GM15510 (cell line): ENCODE measurements around the gene HPSE2.

Experiments
- POLR2A ChIP-seq: IDR thresholded peaks from 3 replicates; pipeline ENCODE4 v1.6.1; 2011; ENCODE audit warnings: borderline replicate concordance; ENCODE audit not compliant: insufficient read length; ENCODE audit errors: extremely low read depth

The HPSE2 gene

DNA sequence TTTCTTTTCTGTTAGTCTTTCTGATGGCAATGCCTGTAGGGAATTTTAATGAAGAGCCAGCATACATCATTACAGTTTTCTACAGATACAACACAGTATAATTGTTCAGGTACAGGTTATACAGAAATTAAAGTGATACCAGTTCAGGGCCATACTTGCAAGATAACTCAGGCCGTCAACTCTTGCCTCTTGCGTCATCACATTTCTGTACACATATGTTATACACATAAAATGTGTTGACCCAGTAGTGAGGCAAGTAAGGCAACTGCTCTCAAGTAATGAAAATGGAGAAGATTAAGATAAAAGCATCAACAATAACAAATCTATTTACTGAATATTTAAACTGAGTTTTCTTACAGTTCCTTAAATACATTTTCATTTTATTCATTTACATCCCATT, 317.8 kb downstream of the HPSE2 start:
- no peak for TF ChIP-seq POLR2A

DNA sequence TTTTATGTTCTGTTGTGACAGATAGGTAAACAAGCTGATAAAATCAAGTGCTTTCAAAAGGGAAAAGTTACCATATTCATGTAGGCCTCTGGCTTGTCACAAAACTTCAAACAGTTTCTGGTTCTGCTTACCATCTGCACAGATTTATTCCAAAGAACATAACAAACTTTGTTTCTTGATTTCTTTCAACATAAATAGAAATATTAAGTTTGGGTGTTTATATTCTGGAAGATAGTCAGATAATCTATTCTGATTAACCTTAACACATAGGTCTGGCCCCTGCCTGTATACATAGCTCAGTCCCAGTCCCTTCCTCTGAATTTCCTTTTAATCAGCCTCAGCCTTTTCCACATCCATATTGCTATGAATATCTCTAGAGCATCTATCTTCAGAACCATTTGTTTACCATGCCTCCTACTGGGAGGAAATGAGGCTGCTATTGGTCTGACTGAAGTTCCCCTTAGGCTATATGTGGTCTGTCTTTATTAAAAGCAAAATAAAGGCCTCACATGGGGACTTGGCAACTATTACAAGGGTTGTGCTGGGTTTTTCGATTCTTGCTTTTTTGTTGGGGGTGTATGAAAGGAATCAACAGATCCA, 319.0 kb downstream of the HPSE2 start:
- TF ChIP-seq POLR2A: no peak

DNA sequence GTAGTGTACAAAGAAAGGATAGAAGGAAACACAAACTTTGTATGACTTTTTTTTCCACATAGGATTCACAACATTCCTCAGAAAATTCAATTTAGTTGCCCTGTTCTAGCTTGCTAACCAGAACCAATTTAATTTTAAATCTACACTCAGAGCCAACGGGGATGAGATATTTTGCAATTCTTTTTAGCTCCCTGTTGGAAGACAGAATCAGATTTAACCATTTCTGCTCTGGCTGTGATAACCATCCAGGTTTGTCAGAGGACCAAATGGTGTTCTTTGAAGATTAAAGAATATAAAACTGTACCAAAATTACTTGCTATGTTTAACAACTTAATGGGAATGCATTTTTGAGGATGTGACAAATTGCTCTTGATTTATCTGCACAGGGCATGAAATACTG, 319.7 kb downstream of the HPSE2 start:
- TF ChIP-seq POLR2A: no peak

DNA sequence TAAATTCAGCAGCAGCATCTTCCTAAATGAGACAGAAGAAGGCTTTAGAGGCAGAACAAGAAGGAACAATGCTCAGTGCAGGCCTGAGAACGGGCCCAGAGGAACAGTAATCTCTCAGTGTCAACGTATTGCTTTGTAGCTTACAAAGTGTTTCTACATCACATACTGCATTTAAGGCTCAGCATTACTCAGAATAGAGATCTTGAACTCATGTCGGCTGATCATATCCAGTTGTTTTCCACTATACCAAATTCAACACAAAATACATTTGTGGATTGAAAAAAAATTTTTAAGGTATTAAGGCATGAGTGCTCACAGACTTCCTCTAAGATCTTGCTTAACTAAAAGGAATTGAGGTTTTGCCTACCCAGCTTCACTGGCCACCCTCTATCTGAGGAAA, 325.1 kb downstream of the HPSE2 start:
- no peak for TF ChIP-seq POLR2A

DNA sequence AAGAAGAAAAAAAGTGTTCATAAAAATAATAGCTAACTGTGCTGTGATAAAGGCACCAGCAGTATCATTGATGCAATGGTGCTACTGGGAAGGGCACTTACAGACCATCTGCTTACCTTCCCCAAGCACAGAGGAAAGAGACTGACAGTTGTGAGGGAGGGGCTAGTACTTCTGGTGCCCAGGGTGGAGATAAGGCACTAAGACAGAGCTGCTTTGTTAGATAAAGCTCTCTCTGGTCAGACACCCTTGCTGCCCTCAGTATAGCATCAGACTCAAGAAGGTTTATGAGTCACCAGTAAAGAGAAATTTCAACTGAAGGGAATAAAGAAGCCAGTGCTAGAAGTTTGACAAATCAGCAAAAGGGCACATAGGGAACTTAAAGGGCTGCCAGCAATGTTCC, 325.6 kb downstream of the HPSE2 start:
- no peak for TF ChIP-seq POLR2A

DNA sequence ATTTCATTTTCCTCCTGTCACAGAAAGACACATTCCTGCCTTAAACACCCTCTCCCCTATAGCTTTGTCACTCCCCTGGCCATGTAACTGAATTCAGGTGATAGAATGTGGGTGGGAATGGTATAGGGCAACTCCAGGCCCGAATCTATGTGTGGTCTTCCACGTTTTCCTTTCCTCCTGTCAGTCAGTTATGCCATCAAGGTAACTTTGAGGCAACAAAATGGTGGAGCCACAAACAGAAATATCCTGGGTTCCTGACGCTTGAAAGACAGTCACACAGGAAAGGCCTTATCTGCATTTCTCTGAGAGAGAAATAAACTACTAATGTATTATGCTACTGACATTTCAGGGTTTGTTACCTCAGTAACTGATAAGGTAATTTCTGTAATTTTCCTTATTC, 326.8 kb downstream of the HPSE2 start:
- no peak for TF ChIP-seq POLR2A

DNA sequence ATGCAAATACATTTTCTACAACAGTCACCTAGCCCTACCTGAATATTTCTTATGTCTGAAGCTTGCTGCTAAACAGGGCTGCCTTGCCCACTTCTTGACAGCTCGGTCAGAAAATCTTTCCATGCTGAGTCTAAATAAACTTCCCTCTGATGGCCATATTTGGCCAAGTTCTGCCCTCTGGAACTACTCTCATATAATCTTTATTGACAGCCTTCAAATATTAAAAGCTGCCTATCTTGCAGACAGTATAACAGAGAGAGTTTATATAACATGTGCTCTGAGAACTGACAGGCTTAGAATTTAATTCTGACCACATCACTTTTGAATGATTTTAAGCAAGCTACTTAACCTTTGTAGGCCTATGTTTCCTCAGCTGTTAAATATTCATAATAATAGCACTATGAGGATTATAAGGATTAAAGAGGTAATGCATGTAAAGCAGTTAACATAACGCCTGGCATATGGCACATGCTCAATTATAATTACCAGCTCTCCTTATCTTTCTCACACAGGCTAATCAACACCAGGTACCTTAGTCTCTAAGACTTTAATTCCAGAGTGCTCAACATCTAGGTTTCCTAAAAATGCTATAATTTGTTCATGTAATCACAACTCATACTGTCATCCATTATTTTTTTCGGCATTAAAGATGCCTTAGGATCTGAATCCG, 334.1 kb downstream of the HPSE2 start:
- TF ChIP-seq POLR2A: no peak

DNA sequence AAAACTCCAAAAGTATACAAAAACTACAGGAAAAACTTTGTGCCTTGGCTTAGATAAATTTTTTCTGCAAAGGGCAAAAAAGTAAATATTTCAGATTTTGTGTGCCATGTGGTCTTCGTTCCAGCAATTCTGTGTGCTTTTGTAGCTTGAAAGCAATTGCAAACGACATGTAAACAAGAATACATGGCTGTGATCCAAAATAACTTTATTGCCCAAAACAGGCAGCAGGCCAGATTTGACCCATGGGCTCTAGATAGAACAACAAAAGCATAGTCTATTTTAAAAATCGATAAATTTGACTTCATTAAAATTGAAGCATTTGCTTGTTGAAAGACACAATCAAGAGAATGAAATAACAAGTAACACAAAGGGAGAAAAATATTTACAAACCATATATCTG, 336.6 kb downstream of the HPSE2 start:
- no peak for TF ChIP-seq POLR2A

DNA sequence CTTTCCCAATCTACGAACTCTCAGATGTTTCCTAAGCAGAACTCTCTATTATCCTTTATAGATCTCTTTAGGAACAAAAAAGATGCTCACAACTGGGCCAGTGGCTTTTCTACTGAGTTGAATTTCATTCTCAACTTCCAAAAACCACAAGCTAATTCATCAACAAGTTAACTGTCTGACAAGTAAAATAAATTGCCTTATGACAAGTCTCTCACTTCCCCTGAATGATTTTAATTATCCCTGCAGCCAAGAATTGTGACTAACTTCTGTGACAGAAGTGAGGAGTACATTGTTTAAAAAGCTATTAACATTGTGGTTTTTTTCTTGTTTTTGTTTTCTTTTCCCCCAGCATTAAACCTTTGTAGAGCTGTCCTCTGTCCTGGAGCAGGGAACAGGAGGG, 343.1 kb downstream of the HPSE2 start:
- TF ChIP-seq POLR2A: no peak

DNA sequence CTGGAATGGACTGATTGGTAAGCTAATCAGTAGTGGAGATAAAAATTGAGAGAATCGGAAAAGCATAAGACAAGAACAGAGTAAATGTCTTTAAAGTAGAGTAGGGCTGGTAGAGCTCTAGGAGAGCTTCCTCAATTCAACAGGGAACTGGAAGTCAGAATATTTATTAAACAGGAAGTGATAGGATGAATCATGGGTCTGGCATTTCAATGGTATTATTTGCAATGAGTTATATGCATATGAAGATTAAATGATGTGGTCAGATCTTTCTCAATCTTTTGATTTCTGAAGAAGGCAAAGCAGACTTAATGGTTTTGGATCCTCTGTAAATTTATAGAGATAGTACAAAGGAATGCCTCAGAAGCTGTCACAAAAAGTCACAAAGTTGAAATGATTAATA, 349.0 kb downstream of the HPSE2 start:
- TF ChIP-seq POLR2A: no peak

DNA sequence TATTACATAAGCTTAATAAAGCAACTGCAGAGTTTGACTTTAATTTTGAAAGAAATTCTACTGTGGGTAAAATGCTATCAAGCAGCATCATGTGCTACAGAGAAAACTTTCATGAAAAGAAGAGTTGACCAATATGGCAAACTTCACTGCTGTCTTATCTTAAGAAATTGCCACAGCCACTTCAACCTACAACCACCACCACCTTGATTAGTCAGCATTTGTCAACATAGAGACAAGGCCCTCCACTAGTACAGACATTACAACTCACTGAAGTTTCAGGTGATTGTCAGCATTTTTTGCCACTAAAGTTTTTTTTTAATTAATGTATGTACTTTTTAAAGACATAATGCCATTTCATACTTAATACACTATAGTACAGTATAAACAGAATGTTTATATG, 350.3 kb downstream of the HPSE2 start:
- no peak for TF ChIP-seq POLR2A

DNA sequence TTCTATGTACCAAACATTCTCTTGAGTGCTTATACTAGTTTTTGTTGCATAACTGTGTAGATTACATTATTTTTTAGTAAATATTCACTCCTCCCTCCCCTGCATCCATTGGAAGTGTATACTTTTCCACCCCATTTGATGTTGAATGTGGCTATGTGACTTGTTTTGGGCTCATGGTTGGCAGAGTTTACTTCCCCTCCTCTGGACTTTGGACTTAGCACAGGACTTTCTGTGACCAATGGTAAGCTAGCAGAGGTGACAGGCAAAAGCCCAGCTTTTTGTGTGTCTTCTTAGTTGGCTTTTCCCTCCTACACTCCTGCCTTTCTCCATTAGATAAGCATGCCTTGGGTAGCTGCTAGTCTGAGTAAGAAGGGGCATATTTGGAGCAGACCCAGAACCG, 353.9 kb downstream of the HPSE2 start:
- TF ChIP-seq POLR2A: no peak

DNA sequence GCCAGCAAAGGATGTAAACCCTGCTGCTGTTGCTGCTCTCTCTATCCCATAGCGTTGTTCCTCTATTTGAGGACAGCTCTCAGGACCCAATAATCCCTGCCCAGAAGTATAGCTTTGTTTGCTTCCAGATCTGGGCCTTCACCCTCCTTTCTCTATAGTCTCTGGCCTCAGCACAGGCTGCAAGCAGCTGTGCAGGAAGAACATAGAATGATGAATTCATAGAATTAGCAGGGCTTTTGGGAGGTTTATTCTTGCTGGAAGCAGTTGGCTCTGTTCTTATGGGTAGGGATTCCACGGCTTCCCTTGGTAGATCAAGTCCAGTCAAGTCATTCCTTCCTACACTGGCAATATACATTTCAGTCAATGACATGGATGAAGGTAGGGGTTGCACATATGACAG, 354.7 kb downstream of the HPSE2 start:
- no peak for TF ChIP-seq POLR2A

DNA sequence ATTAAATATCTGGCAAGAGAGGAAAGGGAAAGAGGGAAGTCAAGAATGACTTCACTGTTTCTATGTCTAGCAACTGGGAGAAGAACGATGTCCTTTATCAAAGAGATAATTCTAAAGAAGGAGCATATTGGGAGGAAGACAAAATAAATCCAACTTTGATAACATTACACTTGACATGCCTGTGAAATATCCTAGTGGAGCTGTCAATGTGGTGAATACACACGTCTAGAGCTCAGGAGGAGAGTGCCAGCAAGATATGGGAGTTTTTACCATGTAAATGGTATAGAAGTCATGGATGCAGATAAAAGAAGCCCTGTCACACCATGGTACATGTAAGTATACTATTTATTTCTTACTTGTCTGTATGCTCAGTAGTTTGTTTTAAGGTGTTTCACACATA, 356.7 kb downstream of the HPSE2 start:
- no peak for TF ChIP-seq POLR2A

DNA sequence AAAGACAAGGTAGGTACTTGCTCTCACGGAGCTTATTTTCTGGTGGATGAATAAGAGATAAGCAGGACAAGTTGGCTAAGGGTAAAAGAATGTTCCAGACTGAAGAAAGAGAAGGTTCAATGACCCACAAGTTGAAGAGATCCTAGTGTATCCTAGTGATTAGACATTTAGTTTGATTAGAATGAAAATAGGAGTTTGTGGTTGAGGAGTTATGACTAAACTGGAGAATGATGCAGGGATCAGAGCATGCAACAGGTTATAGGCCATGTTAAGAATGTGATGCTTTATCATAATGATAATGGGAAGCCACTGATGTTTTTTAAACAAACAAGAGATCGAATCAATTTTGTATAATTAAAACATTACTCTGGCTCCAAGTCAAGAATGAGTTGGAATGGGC, 357.2 kb downstream of the HPSE2 start:
- TF ChIP-seq POLR2A: no peak

DNA sequence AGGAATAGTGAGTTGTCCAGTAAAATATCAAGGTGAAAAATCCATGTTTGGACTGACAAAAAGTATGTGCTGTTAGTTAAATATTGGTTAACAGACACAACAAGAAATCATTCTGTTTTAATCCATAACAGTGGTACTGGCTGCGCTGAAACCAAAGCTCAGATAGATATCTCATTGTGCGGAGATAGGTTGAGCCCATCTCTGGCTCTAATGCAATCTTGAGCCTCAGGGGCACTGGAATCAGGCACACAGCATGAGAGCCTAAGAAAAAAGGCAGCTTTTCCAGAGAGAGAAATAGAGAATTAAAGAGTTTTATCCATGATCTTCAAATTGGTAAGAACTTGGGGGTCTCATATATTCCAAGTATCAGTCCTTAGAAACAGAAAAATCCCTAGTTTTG, 373.7 kb downstream of the HPSE2 start:
- TF ChIP-seq POLR2A: no peak

DNA sequence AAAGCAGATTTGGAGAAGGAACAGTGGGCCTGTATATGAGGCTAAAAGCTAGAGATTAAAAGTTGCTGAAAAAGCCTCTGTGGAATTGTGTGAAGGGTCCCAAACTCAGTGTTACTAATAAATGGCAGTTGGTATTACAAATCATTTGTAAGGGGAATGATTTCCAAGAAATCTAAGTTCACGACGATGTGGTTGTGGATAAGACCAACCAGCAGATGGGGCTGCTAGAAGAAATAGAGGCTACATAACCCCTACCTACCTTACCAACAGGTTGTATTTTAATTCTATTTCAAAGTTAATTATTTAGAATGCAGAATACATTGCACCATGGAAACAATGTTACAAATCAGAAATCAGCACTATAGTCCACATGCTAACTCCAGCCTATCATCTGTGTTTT, 377.1 kb downstream of the HPSE2 start:
- TF ChIP-seq POLR2A: no peak
